Measurements from ENCODE around the gene RNU11.
"Not testable (repeated sequence)": the region's sequence is repeated elsewhere in the genome, so short reads cannot be mapped to it uniquely, and the experiment has no call there.

The RNU11 gene

DNA sequence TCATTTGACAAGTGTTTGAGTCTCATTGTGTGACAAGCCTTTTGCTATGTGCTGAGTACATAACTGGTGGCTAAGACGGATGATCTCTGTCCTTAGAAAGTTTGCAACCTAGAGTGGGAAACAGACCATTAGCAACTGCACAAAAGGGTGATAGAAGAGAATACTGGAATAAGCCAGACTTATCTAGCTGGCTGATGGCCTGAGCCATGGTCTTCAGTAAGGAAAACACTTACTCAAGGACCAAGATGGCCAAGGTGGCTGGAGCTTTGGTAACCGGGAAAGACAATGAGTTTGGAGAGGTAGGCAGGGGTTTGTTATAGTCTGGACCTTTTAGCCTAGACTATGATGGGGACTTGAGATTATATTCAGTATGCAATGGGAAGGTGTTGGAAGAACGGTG is 3.9 kb upstream of the RNU11 start:
- H3K27ac ChIP-seq = peak overlapping the region; percentile 87; the same call in 1 of the 2 replicates
- H3K79me2 ChIP-seq (ENCODE audit: insufficient read depth, low read depth) = peaks cover 31% of the 10 kb centered on the region

DNA sequence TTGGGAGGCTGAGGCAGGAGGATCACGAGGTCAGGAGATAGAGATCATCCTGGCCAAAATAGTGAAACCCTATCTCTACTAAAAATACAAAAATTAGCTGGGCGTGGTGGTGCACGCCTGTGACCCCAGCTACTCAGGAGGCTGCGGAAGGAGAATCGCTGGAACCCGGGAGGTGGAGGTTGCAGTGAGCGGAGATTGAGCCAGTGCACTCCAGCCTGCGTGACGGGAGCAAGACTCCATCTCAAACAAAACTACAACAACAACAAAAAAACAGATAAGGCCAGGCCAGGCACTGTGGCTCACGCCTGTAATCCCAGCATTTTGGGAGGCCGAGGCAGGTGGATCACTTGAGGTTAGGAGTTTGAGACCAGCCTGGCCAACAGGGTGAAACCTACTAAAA is 3.0 kb upstream of the RNU11 start:
- H3K4me1 ChIP-seq (ENCODE audit: low read depth, poor library complexity, severe bottlenecking) = peaks cover 56% of the 10 kb centered on the region
- not testable (repeated sequence) for H4K20me1 ChIP-seq (ENCODE audit: insufficient read depth); H3K27me3 ChIP-seq (ENCODE audit: insufficient read depth, low read depth); H3K4me3 ChIP-seq (IDR thresholded peaks at IDR 0.05; ENCODE audit: insufficient read depth, low read depth, low read length); H2AFZ ChIP-seq (ENCODE audit: low read depth); H3K4me2 ChIP-seq; H3K36me3 ChIP-seq (ENCODE audit: insufficient read depth); H3K27ac ChIP-seq; H3K9ac ChIP-seq
- H3K79me2 ChIP-seq (ENCODE audit: insufficient read depth, low read depth) = peaks cover 23% of the 10 kb centered on the region

More for the DNA sequence above, 3.9 kb upstream of the RNU11 start:
- peak overlapping the region; percentile 18; the same call in 1 of the 2 replicates for H2AFZ ChIP-seq (ENCODE audit: low read depth)
- TF ChIP-seq, protein P1, sequence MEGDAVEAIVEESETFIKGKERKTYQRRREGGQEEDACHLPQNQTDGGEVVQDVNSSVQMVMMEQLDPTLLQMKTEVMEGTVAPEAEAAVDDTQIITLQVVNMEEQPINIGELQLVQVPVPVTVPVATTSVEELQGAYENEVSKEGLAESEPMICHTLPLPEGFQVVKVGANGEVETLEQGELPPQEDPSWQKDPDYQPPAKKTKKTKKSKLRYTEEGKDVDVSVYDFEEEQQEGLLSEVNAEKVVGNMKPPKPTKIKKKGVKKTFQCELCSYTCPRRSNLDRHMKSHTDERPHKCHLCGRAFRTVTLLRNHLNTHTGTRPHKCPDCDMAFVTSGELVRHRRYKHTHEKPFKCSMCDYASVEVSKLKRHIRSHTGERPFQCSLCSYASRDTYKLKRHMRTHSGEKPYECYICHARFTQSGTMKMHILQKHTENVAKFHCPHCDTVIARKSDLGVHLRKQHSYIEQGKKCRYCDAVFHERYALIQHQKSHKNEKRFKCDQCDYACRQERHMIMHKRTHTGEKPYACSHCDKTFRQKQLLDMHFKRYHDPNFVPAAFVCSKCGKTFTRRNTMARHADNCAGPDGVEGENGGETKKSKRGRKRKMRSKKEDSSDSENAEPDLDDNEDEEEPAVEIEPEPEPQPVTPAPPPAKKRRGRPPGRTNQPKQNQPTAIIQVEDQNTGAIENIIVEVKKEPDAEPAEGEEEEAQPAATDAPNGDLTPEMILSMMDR (conservative IDR thresholded peaks at IDR 0.05; ENCODE audit: low read depth, low read length) = no peak
- no peak overlapping the region for H3K4me3 ChIP-seq (IDR thresholded peaks at IDR 0.05; ENCODE audit: insufficient read depth, low read depth, low read length)
- H3K4me2 ChIP-seq = peak overlapping the region; percentile 91
- 0 out of 2 replicates have a peak, but pooled peaks cover 4% of the 10 kb centered on the region for H4K20me1 ChIP-seq (ENCODE audit: insufficient read depth)
- no peaks in the 10 kb centered on the region for H3K36me3 ChIP-seq (ENCODE audit: insufficient read depth)
- H3K9ac ChIP-seq = peak overlapping the region; percentile 78; the same call in 1 of the 2 replicates
- no peaks in the 10 kb centered on the region for H3K27me3 ChIP-seq (ENCODE audit: insufficient read depth, low read depth)
- peaks cover 50% of the 10 kb centered on the region for H3K4me1 ChIP-seq (ENCODE audit: low read depth, poor library complexity, severe bottlenecking)

DNA sequence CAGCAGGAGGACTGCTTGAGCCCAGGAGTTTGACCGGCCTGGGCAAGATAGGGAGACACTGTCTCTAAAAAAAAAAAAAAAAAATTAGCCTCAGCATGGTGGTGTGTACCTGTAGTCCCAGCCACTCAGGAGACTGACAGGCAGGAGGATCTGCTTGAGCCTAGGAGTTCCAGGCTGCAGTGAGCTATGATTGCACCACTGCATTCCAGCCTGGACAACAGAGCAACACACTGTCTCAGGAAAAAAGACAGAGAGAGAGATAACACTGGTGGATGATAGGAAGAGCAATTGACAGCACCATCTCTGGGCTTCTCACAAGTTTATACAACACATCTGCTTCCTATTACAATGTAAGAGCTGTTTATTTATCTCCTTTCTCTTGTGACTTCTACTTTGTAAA is 2.4 kb upstream of the RNU11 start:
- H3K4me3 ChIP-seq (IDR thresholded peaks at IDR 0.05; ENCODE audit: insufficient read depth, low read depth, low read length) = no peak overlapping the region
- H2AFZ ChIP-seq (ENCODE audit: low read depth) = no peak overlapping the region
- H3K36me3 ChIP-seq (ENCODE audit: insufficient read depth) = no peaks in the 10 kb centered on the region
- no peak overlapping the region for H3K9ac ChIP-seq
- H3K27ac ChIP-seq = no peak overlapping the region
- no peak overlapping the region for H3K4me2 ChIP-seq
- TF ChIP-seq, protein P1 (conservative IDR thresholded peaks at IDR 0.05; ENCODE audit: low read depth, low read length) = no peak
- no peaks in the 10 kb centered on the region for H3K27me3 ChIP-seq (ENCODE audit: insufficient read depth, low read depth)
- H3K4me1 ChIP-seq (ENCODE audit: low read depth, poor library complexity, severe bottlenecking) = peaks cover 50% of the 10 kb centered on the region
- peaks cover 18% of the 10 kb centered on the region for H3K79me2 ChIP-seq (ENCODE audit: insufficient read depth, low read depth)
- H4K20me1 ChIP-seq (ENCODE audit: insufficient read depth) = no peaks in the 10 kb centered on the region

DNA sequence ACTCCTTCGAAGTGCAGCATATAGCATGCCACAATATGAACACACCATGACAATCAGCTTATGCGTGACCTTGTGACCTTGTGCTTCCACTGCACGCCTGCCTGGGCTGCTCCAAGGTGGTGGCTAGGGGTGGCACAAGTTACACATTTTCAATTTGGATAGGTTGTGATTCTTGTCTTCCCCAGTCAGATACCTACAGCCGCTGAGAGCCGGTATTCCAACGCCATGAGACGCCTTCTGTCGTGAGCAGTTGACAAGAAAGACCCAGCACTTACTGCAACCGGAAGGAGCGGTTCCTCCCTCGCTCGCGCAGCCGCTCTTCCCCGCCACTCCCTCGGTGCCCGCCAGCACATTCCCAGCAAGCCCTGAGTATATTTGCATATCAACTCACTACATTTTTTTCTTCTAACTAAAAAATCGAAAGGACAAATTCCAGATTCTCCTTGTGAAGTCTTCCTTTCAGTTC is 359 bp upstream of the RNU11 start:
- no peaks in the 10 kb centered on the region for H4K20me1 ChIP-seq (ENCODE audit: insufficient read depth)
- H2AFZ ChIP-seq (ENCODE audit: low read depth) = peak overlapping the region; percentile 25; the same call in 1 of the 2 replicates
- H3K27ac ChIP-seq = peak overlapping the region; percentile 94
- H3K79me2 ChIP-seq (ENCODE audit: insufficient read depth, low read depth) = peaks cover 8% of the 10 kb centered on the region; the same call in 1 of the 2 replicates
- peaks cover 39% of the 10 kb centered on the region for H3K4me1 ChIP-seq (ENCODE audit: low read depth, poor library complexity, severe bottlenecking)
- H3K27me3 ChIP-seq (ENCODE audit: insufficient read depth, low read depth) = no peaks in the 10 kb centered on the region
- H3K36me3 ChIP-seq (ENCODE audit: insufficient read depth) = no peaks in the 10 kb centered on the region
- H3K4me2 ChIP-seq = peak overlapping the region; percentile 66
- H3K4me3 ChIP-seq (IDR thresholded peaks at IDR 0.05; ENCODE audit: insufficient read depth, low read depth, low read length) = peak overlapping the region; percentile 81
- peak overlapping the region; percentile 86 for H3K9ac ChIP-seq
- TF ChIP-seq, protein P1 (conservative IDR thresholded peaks at IDR 0.05; ENCODE audit: low read depth, low read length) = no peak

DNA sequence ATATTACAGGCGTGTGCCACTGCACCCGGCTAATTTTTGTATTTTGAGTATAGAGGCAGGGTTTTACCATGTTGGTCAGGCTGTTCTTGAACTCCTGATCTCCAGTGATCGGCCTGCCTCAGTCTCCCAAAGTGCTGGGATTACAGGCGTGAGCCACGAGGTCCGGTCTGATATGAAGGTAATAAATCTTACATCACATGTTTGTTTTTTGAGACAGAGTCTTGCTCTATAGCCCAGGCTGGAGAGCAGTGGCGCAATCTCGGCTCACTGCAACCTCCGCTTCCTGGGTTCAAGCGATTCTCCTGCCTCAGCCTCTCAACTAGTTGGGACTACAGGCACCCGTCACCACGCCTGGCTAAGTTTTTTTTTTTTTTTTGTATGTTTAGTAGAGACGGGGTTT is 4.7 kb downstream of the RNU11 start:
- H3K4me1 ChIP-seq (ENCODE audit: low read depth, poor library complexity, severe bottlenecking) = peaks cover 17% of the 10 kb centered on the region
- H3K36me3 ChIP-seq (ENCODE audit: insufficient read depth); H3K79me2 ChIP-seq (ENCODE audit: insufficient read depth, low read depth); H3K4me3 ChIP-seq (IDR thresholded peaks at IDR 0.05; ENCODE audit: insufficient read depth, low read depth, low read length); H2AFZ ChIP-seq (ENCODE audit: low read depth); H3K9ac ChIP-seq; H3K4me2 ChIP-seq; H4K20me1 ChIP-seq (ENCODE audit: insufficient read depth); H3K27me3 ChIP-seq (ENCODE audit: insufficient read depth, low read depth); H3K27ac ChIP-seq: not testable (repeated sequence)

DNA sequence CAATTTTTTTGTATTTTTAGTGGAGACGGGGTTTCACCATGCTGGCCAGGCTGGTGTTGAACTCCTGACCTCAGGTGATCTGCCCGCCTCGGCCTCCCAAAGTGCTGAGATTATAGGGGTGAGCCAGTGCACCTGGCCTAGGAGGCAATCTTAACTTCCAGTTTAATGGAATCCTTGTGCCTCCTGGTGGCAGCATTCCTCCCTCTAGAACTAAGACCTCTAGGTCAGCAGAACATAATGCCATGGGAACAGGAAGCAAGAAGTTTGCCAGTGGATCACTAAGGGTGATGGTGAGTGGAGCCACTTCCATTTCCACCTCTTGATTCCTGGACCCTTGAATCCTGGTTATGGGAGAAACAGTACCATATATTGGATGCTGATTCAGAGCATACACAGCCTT is 5.5 kb downstream of the RNU11 start:
- not testable (repeated sequence) for H3K4me2 ChIP-seq; H3K27me3 ChIP-seq (ENCODE audit: insufficient read depth, low read depth); H3K9ac ChIP-seq; H3K27ac ChIP-seq; H3K79me2 ChIP-seq (ENCODE audit: insufficient read depth, low read depth); H4K20me1 ChIP-seq (ENCODE audit: insufficient read depth); H3K36me3 ChIP-seq (ENCODE audit: insufficient read depth); H3K4me3 ChIP-seq (IDR thresholded peaks at IDR 0.05; ENCODE audit: insufficient read depth, low read depth, low read length); H2AFZ ChIP-seq (ENCODE audit: low read depth)
- H3K4me1 ChIP-seq (ENCODE audit: low read depth, poor library complexity, severe bottlenecking) = peaks cover 15% of the 10 kb centered on the region

DNA sequence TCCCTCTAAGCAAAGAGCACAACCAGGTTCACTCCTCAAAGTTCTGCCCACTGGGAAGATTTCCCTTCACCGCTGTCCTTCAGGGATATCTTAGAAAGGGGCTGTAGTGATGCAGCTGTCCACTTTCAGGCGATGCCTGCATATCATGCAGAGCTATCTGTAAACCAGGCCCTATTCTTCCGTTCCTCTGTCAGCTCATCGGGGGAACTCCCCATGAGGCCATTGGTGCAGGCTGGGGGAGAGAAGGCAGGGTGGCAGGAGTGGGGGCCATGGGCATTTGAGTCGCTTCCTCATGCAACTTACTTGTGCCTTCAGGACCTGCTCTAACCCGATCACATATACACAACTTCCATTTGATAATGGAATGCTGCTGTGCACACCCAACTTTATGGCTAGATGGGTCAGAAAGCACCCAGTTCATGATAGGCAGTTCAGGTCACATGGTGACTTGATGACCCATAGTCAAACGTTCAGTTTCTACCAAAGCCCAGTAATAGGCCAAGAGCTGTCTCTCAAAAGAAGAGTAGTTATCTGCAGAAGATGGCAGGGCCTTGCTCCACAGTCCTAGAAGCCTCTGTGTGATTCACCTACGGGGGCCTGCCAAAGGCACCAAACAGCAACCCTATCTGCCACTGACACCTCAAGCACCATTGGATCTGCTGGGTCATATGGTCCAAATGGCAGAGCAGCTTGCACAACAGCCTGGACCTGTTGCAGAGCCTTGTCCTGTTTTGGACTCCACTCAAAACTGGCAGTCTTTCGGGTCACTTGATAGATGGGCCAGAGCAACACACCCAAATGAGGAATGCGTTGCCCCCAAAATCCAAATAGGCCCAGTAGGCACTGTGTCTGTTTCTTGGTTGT is 7.3 kb downstream of the RNU11 start:
- not testable (repeated sequence) for H3K79me2 ChIP-seq (ENCODE audit: insufficient read depth, low read depth); H3K4me1 ChIP-seq (ENCODE audit: low read depth, poor library complexity, severe bottlenecking); H3K27me3 ChIP-seq (ENCODE audit: insufficient read depth, low read depth); H3K4me3 ChIP-seq (IDR thresholded peaks at IDR 0.05; ENCODE audit: insufficient read depth, low read depth, low read length); H3K4me2 ChIP-seq; H3K9ac ChIP-seq; H3K36me3 ChIP-seq (ENCODE audit: insufficient read depth); H3K27ac ChIP-seq; H2AFZ ChIP-seq (ENCODE audit: low read depth); H4K20me1 ChIP-seq (ENCODE audit: insufficient read depth)

Measured in KMS-11 (cell line).